ENCODE measurements around the gene LRBA.

- TF ChIP-seq CTCF (IDR thresholded peaks at IDR 0.05) (no peak), POLR2A (IDR thresholded peaks at IDR 0.05) (no peak)
These were observed 307.1 kb downstream of the LRBA start for GRCh38 chr4:150708004-150708403.

Measured in body of pancreas (tissue), 4 donors.